VCaP (cell line): ENCODE results near the gene TIMP2.

Source experiments
- H3K27ac ChIP-seq: fragments of 450-650 bp; 2 replicates; pipeline ENCODE4 v1.5.1; 2017
- TF ChIP-seq, protein P1 (sequence below): fragments of 450-650 bp; conservative IDR thresholded peaks from 2 replicates; pipeline ENCODE4 v1.5.1; 2017; ENCODE audit warnings: mild to moderate bottlenecking, moderate library complexity

The TIMP2 gene

GRCh38 chr17:78925662-78926555 lies 722 bp upstream of the TIMP2 start:
- TF ChIP-seq, protein P1, sequence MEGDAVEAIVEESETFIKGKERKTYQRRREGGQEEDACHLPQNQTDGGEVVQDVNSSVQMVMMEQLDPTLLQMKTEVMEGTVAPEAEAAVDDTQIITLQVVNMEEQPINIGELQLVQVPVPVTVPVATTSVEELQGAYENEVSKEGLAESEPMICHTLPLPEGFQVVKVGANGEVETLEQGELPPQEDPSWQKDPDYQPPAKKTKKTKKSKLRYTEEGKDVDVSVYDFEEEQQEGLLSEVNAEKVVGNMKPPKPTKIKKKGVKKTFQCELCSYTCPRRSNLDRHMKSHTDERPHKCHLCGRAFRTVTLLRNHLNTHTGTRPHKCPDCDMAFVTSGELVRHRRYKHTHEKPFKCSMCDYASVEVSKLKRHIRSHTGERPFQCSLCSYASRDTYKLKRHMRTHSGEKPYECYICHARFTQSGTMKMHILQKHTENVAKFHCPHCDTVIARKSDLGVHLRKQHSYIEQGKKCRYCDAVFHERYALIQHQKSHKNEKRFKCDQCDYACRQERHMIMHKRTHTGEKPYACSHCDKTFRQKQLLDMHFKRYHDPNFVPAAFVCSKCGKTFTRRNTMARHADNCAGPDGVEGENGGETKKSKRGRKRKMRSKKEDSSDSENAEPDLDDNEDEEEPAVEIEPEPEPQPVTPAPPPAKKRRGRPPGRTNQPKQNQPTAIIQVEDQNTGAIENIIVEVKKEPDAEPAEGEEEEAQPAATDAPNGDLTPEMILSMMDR, result no peak

DNA sequence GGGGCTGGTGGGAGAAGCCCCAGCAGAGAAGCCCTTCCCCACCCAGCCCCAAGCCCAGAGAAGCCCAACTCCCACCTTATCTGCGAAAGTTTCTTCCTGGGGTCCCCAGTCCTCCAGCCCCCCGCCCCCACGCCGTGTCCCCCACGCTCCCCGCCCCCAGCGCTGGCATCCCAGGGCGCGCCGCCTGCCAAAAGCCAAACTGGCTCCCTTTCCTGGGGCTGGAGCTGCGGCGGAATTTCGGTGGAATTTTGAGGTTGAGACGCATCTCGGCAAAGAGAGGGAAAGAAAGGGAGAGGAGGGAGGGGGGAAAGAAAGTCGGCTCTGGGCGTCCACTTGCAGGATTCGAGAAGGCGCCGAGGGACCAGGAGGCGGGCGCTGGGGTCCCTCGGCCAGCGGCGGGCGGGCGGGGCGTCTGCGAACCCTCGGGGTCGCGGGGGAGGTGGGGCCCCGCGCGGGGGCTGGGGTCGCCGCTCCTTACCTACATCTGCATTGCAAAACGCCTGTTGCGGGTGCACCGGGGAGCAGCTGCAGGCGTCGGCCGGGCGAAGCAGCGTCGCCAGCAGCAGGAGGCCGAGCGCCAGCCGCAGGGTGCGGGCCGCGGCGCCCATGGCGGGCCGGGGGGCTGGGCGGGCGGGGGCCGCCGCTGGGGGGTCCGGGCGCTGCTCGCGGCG lies 571 bp downstream of the TIMP2 start:
- H3K27ac ChIP-seq, result peak overlapping the region; percentile 65; the same call in 1 of the 2 replicates
- TF ChIP-seq, protein P1, result no peak

More at GRCh38 chr17:78925662-78926555, 722 bp upstream of the TIMP2 start:
- peak overlapping the region; percentile 65; the same call in 1 of the 2 replicates for H3K27ac ChIP-seq

- peak overlapping the region; percentile 65; the same call in 1 of the 2 replicates for H3K27ac ChIP-seq
Observed at GRCh38 chr17:78923660-78924453, 1.3 kb downstream of the TIMP2 start.

DNA sequence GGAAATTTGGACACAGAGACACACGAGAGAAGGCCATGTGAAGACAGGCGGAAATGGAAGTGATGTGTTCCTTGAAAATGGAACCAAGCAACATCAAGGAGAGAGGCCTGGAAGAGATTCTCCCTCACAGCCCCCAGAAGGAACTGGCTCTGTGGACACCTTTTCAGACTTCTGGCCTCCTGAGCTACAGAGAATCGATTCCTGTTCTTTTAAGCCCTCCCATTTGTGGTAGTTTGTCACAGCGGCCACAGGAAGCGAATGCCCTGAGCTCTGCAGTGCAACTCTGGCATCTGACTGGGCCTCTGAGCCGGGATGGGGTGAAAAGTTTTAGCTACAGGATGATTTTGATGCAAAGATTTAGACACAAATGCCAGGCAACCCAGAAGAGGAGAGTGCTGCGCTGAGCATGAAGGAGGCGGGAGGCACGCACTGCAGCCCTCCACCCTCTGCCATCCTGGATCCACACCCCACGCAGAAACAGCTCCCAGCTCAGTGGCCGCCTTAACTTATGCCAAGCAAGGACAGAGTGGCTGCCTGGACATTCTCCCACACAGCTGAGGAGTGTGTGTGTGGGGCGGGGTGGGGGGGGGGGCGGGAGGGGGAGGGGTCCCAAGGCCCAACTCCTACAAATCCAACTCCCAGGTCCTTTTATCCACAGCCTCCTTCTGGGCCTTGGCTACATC lies 2.2 kb downstream of the TIMP2 start:
- TF ChIP-seq, protein P1, result no peak
- H3K27ac ChIP-seq, result no peak overlapping the region

More at GRCh38 chr17:78923660-78924453, 1.3 kb downstream of the TIMP2 start:
- TF ChIP-seq, protein P1, result no peak

DNA sequence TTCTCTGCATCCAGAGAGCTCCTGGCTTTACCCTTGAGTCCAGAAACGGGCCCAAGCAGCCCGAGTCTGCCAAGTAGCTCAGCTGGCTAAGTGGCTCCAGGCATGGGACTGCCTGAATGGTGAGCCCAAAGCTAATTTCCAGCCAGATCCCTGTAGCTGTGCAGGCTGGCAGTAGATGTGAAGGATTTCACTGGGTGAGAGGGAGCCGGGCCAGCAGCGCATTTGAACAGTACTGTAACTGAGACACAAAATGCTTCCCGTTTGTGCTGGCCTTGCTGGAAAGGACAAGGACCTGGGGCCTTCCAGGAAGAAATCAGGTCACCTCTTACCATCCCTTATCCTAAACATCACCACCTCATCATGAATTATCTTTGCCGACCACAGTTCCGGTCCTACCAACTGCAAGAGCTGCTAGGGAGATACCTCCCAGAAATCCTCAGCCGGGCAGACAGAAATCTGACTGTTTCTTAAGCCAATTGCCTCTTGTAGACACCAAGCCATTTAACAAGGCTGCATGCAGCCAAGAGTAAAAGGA lies 3.7 kb downstream of the TIMP2 start:
- TF ChIP-seq, protein P1, result no peak
- H3K27ac ChIP-seq, result no peak overlapping the region

- TF ChIP-seq, protein P1, result no peak
- H3K27ac ChIP-seq, result no peak overlapping the region
Observed at GRCh38 chr17:78920528-78920927, 4.7 kb downstream of the TIMP2 start.
